GM13976 (cell line): ENCODE measurements around the gene LMX1A.

Experiments
- DNase-seq: peaks from one replicate; pipeline ENCODE4 v3.0.0; 2012; ENCODE audit warnings: low spot score
- in situ Hi-C: fragments of 300-500 bp; cut with MboI; formaldehyde crosslinking; loops from one replicate; pipeline ENCODE4 v1.12.0; 2022; ENCODE audit warnings: low sequenced_read_pairs, mixed read lengths, inconsistent platforms; ENCODE audit not compliant: unreplicated experiment
- TF ChIP-seq, protein P1 (sequence below): IDR thresholded peaks from 2 replicates; pipeline ENCODE4 v1.5.1; 2012; ENCODE audit warnings: borderline replicate concordance, mild to moderate bottlenecking; ENCODE audit not compliant: insufficient read depth; ENCODE audit errors: extremely low read depth, missing control alignments, control extremely low read depth

LMX1A gene

DNA sequence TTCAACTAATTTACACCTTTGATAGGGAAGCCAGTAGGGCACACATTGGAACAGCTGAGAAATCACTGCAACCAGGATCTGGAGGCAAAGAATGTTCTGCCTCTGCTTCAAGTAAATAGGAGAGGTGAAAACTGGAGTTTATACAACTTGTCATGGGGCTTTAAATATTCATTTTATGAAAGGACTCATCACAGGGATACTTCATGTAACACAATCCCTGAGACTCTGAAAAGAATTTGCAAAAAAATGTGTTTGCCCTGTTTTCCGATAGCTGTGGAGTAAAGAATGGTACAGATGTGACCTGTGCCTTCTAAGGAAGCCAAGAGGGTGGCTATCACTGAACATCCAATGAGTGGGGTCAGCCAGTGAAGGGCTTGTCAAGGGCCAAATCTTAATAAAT lies 152.0 kb downstream of the LMX1A start:
- no peak for DNase-seq
- in situ Hi-C loops = no loop called here
- TF ChIP-seq, protein P1, sequence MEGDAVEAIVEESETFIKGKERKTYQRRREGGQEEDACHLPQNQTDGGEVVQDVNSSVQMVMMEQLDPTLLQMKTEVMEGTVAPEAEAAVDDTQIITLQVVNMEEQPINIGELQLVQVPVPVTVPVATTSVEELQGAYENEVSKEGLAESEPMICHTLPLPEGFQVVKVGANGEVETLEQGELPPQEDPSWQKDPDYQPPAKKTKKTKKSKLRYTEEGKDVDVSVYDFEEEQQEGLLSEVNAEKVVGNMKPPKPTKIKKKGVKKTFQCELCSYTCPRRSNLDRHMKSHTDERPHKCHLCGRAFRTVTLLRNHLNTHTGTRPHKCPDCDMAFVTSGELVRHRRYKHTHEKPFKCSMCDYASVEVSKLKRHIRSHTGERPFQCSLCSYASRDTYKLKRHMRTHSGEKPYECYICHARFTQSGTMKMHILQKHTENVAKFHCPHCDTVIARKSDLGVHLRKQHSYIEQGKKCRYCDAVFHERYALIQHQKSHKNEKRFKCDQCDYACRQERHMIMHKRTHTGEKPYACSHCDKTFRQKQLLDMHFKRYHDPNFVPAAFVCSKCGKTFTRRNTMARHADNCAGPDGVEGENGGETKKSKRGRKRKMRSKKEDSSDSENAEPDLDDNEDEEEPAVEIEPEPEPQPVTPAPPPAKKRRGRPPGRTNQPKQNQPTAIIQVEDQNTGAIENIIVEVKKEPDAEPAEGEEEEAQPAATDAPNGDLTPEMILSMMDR = no peak

DNA sequence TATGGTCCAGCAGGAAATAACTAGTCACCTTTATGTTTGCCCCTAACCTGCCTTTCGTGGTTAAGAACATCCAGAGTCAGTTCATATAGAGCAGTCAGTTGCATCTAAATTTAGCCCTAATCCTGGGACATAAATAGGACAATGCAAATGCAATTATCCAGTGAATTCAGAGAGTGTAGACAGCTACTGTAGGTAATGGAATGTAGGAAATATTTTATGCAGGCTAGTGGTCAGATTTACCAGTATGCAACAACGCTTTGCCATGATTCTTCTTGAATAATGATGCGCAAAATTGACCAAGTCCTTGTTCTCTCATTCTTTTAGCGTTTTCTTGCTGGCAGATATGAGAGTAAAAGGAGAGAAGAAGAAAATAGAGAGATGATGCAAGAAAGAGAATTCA lies 165.4 kb downstream of the LMX1A start:
- TF ChIP-seq, protein P1 = no peak
- in situ Hi-C loops = no loop called here
- DNase-seq = no peak

DNA sequence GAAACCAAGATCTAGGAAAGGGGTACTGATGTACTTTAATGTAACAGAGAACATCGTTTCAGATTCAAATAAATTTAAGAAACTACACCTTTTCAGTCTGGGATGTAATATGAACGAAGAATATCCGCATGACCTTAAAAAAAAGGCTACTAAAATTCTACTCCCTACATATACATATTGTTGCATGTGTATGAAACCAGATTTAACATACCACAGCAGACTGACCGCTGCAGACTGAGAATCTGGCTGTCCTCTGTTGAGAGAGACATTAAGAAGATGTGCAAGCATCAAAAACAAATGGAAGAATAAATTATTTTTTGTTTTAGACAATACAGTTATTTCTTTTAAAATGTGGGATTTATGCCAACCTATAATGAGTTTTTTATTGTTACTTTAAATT lies 166.6 kb downstream of the LMX1A start:
- TF ChIP-seq, protein P1 = no peak
- in situ Hi-C loops = no loop called here
- DNase-seq = no peak

DNA sequence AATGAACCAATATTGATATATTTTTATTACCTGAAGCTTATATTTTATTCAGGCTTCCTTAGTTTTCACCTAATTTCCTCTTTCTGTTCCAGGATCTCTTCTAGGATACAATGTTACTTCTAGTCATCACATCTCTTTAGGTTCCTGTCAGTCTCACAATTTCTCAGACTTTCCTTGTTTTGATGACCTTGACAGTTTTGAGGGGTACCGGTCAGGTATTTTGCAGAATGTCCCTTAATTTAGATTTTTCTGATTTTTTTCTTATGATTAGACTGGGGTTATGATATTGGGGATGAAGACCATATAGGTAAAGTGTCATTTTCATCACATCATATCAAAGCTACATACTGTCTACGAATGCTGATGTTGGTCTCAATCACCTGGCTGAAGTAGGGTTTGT lies 167.5 kb downstream of the LMX1A start:
- DNase-seq = no peak

DNA sequence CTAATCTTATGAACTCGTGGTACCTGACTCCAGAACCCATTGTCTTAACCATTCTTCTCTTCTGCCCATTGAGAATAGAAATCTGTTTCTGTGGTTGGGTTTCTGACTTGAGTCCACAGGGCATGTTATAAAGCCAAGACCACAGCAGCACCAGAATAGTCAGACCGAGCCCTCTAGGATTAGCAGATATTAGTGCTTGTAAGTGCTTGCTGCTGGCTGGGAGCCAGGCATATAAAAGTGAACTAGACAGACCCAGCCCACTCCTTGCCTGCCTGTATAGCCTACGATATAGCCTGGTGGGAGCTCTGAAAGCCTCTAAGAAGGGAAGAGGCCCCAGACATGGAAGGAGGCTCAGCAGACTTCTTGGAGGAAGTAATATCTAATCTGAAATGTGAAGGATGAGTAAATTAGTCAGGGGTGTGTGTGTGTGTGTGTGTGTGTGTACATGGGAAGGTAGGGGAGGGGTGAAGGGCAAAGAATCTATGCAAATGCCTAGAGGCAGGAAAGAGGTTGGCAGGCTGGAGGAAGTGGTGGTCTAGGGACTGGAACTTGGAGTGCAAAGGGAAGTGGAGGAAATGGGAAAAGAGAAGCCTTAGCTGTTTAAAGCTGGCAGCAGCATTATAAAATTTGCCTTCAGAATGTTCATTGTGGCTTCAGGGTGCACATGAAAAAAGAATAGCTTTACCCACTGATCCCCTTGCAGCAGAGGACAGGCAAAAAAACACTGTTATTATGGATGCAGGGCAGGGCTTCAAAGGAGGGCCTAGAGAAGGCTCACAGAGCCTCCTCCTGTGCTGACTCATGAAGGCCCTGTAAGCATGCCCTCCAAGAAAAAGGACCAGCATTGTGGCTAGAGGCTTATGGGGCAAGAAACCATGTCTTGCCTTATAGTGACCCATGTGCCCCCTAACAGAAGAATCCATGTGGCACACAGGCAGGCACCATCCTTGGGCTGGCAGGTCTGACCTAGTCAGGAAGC lies 169.2 kb downstream of the LMX1A start:
- in situ Hi-C loops = no loop called here
- no peak for DNase-seq
- TF ChIP-seq, protein P1 = no peak

More for the DNA sequence above, 167.5 kb downstream of the LMX1A start:
- TF ChIP-seq, protein P1 = no peak
- in situ Hi-C loops = no loop called here

DNA sequence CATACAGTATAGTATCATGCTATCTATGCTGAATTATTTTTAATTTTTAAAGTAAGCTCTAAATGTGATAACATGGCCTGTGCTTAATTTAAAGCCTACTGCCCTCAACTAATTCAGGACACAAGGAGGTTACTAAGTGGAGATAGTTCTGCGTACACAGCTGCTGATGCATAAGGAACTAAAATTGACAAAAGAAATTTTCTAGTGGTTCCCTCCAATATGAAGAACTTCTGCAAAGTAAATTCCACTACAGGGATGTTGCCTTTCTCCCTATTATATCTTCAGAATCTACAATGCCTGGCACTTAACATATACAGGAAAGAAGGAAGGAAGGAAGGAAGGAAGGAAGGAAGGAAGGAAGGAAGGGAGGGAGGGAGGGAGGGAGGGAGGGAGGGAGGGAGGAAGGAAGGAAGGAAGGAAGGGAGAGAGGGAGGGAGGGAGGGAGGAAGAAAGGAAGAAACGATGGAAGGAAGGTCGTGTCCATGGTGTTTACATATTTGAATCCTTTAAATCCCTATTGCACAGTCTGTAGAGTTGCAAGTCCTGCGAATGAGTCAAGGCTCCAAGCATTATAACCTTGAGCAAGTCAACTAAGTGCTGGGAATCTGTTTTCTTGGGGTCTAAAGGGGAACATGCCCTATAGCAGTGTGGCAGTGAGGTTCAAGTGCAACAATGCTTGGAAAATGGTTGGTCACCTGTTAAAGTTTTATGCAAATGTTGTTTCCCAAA lies 171.2 kb downstream of the LMX1A start:
- TF ChIP-seq, protein P1 = no peak
- in situ Hi-C loops = no loop called here

More for the DNA sequence above, 171.2 kb downstream of the LMX1A start:
- DNase-seq = no peak
